GM10847 (cell line): ENCODE data around the gene PLA2G4D.

ENCODE experiments used
- POLR2A ChIP-seq: IDR thresholded peaks from 2 replicates; pipeline ENCODE4 v1.6.1; 2011; ENCODE audit not compliant: insufficient read length; ENCODE audit errors: extremely low read depth

PLA2G4D gene, protein sequence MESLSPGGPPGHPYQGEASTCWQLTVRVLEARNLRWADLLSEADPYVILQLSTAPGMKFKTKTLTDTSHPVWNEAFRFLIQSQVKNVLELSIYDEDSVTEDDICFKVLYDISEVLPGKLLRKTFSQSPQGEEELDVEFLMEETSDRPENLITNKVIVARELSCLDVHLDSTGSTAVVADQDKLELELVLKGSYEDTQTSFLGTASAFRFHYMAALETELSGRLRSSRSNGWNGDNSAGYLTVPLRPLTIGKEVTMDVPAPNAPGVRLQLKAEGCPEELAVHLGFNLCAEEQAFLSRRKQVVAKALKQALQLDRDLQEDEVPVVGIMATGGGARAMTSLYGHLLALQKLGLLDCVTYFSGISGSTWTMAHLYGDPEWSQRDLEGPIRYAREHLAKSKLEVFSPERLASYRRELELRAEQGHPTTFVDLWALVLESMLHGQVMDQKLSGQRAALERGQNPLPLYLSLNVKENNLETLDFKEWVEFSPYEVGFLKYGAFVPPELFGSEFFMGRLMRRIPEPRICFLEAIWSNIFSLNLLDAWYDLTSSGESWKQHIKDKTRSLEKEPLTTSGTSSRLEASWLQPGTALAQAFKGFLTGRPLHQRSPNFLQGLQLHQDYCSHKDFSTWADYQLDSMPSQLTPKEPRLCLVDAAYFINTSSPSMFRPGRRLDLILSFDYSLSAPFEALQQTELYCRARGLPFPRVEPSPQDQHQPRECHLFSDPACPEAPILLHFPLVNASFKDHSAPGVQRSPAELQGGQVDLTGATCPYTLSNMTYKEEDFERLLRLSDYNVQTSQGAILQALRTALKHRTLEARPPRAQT

DNA sequence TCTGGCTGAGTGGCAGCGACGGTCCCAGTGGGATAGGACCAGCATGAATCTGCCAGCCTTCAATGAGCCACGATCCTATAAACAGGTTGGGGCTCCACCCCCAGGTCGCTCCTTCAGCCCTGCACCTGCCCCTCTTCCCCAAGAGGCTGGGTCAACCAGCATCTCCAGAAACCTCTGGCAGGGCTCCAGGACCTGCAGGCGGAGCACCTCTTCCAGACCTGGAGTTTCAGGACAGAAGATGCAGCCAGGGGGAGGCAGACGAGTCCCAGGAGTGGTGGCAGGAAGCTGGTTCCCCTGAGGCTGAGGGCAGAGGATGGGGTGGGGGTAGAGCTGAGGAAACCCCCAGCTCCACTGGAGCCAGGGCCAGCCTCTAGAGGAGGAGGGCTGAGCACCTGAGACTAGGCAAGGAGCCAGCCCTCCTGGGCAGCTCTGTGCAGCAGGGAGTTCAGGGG lies at the start of gene PLA2G4D:
TSS of gene PLA2G4D (minus strand) at position 51 of the 452 bp plus-strand sequence. CDS start 103 bp downstream, outside the sequence.
- TF ChIP-seq POLR2A = no peak

DNA sequence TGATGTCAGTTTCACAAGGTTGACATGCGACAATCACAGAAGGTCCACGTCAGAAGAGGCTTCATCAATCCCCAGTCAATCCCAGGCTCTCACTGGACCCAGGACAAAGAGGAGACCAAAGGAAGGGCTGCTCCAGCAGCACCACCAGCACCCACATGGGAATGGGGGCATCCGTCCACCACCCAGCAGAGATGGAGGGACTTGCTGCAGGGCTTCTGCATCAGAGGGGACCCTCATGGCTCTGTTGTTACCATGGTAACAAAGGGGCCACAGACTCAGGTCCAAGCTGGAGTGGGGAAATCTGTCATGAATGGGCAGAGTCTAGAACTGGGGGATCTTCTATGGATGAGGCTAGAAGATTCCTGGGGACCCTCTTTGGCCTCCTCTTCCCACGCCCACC lies 49.0 kb upstream of the PLA2G4D start:
- no peak for TF ChIP-seq POLR2A

DNA sequence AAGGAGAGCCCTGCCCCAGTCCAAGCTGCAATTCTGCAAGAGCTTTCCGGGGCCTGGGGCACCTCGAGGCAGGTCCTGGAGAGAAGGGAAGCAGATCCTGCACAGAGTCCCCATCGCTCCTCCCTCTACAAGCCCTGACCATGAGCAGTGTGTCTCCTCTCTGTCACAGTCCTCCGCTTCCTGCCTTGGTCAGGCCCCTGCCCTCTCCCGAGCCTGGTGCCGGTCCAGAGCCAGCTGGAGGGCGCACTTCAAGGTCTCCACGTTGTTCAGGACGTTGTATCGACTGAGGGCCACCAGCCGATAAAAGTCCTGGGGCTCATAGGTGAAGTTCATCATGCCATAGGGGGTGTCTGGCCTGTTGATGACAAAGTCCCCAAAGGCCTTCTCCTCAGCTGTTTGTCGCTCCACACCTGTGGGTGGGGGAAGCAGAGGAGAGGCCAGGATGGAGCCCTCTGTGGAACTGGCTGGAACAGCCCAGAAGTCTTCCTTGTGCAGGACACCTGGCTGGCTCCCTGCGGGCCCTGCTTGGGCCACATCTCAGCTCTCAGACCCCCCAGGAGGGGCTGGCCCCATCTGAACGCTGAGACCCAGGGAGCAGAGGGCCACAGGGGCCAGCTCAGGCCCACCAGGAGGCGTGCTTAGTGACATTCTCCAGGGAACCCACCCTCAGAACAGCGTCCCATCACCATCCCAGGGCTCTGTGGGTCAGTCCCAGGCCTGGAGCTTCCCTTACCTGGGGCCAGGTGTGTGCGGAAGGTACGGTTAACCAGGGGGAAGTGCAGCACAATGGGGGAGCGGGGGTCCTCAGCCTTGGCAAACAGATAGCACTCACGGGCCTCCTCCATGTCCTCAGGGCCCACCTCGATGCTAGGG lies 47.7 kb upstream of the PLA2G4D start:
- TF ChIP-seq POLR2A = no peak

DNA sequence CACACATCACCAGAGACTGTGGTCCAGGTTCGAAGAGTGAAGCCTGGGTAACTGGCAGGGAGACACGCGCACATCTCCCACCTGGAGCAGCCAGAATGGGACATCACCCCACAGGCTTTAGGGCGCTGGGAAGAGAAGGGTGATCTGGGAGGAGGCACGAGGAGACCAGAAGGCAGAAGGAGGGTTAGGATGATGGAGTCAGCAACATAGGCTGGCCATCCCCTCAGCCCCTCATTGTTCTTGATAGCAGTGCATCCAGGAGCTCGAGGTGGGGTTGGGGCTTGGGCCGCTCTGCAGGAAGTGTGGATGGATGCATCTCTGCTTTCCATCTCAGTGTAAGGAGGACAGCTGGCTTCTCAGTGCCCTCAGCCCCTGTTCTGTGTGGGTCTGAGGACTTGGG lies 46.9 kb upstream of the PLA2G4D start:
- no peak for TF ChIP-seq POLR2A

DNA sequence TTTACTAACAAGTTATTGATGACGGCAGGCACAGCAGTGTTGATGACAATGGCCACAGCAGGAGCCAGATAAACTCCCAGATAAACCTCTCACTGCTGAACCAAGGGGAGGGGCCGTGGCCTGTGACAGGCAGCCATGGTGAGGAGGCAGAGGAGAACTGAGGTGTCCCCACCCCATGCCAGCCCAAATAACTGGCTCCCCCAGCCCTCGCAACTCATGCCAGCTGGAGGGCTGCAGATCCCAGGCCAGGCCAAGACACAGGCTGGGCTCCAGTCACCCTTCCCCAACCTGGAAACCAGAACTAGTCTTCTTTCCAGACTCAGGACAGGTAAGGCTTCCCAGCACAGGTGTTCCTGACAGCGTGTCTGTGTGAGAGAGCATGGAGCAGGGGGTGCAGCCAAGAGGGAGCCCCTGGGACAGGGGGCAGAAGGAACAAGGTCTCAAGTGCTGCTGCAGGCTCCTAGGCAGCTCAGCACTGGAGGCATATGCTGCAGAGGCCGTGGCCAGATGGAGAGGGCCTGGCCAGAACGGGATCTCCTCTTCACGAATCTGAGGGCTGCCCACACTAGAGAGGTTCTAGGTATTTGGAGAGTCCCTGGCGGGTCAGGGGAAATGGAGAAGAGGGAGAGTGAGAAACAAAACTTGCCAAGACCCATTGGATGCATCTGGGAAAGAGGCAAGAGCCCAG lies 46.2 kb upstream of the PLA2G4D start:
- TF ChIP-seq POLR2A = no peak

DNA sequence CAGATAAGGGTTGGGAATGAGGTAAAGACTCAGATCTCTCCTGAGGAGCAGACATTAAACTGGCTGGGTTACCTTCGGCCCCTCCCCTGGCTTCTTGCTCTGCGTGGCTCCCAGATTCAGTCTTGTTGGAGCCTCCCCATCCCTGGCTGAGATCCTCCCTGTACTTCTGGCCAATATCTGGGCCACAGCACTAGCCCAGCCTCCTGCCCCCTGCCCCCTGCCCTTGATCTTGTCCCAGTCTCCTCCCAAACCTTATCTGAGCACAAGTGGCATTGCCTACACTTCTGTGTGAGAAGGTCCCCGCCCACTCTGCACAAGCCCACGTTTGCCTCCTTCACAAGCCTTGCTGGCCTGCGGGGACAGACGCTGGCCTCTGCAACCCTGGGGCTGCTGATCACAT lies 45.2 kb upstream of the PLA2G4D start:
- TF ChIP-seq POLR2A = no peak

DNA sequence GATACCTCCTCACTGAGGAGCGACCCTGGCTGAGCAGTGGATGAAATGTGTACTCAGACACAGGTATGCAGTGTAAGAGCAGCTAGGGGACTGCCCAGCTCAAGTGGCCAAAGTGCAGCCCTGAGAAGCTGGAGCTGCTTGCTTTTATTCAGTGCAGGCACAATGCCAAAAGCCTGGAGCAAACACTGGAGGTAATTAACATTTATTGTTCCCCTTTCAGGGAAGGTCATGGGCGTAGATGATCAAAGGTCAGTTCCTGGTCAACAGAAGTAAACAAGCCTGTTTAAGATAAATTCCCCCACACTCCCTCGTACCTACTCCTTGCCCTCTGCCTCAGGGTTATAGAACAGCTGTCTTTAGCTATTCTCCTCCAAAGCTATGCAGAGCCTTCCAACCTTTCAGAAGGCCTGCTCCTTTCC lies 44.6 kb upstream of the PLA2G4D start:
- no peak for TF ChIP-seq POLR2A

DNA sequence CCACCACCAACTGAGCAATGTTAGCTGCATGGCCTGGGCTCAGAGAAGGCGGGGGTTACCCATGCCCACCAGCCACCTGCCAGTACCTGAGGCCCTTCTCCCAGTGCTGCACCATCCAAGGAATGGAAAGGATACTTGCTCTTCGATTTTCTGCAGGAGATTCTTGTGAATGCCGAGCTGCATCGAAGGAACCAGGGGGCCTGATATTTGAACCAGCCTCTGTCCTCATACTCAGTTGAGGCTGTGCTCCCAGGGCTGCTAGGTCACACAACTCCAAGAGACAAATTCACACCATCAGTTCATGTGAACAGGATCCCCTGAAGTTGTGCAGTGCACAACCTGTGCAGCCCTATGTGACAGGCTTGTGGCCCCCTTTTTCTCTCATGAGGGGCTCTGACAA lies 44.0 kb upstream of the PLA2G4D start:
- TF ChIP-seq POLR2A = no peak

DNA sequence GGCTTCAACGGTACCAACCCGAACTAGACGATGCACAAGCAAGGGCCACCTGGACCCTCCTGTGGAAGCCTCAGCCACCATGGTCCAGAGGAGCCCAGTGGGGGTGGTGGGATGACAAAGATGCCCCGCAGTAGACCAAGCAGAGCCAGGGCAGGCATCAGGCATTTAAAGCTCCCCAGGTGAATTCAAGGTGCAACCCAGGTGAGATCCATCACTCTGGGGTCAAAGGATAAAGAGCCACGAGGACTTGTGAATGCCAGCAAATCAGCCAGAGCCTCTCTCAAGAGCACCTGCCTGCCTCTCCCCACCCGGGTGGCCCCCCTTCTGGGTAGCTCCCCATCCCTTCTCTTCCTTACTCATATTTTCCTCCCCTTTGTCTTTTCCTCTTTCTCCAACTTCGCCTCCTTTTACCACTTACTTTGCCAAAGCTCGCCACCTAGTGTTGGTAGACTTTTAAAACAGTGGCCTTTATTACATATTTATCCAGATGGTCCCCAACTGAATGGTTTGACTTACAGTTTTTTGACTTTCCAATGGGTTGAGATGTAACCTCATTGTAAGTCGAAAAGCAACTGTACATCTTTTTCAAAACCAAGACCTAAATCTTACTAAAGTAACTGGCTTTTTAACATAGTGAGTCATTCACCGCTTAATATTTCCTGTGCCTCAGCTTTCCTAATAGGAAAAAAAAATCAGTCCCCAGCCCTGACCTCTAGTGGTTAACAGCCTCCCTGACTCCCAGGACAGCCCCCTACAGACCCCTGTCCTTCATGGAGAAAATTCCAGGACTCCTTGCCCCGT lies 43.3 kb upstream of the PLA2G4D start:
- no peak for TF ChIP-seq POLR2A

DNA sequence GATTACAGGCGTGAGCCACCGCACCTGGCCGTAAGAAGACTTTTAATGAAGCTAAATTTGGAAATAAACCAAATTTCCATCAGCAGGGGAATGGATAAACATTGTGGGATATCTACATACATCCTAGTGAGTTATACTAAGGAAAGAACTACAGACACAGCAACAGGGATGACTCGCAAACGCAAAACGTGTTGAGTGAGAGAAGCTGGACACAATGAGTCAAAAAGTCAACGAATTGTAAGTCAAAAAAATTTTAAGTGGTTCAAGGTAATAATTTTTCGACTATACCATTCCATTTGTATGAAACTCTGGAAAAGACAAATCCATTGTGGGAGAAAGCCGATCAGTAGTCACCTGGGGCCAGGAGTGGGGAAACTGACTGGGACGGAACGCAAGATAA lies 42.2 kb upstream of the PLA2G4D start:
- no peak for TF ChIP-seq POLR2A

DNA sequence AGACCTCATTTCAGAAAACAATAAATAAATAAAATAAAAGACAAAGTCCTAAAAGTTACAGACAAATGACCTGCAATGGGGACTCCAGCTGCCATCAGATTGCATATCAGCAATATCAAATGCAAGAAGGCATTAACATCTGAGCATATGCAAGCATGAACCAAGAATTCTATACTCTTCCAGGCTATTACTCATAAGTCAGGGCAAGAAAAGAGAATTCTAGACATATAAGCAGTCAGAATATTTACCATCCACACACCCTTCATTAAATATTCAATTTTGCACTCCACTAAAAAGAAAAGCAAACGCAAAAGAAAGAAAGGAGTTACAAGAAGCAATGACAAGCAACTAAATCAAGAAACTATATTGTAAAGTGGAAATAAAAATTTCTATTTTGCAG lies 41.0 kb upstream of the PLA2G4D start:
- no peak for TF ChIP-seq POLR2A

DNA sequence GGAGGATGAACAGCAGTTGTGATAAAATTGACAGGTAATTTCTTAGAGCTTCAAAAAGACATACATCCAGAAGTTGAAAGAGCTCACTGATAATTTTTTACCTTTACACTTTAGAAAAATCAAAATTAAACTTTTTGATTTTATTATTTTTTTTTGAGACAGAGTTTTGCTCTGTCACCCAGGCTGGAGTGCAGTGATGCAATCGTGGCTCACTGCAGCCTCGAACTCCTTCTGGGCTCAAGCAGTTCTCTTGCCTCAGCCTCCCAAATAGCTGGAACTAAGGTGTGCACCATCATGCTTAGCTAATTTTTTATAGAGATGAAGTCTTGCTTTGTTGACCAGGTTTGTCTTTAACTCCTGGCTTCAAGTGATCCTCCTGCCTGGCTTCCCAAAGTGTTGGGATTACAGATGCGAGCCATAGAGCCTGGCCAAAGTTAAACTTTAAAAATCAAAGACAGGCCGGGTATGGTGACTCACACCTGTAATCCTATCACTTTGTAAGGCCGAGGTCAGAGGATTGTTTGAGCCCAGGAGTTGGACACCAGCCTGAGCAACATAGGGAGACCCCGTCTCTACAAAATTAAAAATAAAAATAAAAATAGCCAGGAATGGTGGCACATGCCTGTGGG lies 40.4 kb upstream of the PLA2G4D start:
- TF ChIP-seq POLR2A = no peak

DNA sequence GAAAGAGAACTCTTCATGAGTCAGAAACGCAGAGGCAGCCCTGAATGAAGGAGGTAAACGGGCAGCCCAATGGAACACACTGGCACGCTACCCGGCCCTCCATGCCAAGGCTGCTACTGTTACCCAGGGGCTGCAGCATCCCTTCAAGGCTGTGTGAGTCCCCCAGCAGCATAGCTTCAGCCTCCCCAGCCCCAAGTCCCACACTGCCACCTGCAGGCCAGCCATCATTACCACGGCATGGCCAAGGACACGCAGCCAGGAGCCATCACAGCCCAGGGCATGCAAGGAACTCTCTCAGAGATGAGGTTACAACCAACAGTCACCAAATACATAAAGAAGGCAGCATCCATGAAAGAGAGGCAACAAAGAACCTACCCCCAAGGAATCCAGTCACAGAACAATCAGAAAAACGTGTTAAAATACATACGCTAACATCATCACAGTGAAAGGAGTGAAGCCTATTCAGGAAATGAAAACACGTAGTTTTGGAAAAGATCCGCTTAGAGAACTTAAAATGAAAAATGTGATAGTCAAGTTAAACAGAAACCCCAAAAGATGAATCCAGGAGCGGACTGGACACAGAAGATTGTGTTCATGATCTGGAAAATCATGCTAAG lies 39.6 kb upstream of the PLA2G4D start:
- TF ChIP-seq POLR2A = no peak

DNA sequence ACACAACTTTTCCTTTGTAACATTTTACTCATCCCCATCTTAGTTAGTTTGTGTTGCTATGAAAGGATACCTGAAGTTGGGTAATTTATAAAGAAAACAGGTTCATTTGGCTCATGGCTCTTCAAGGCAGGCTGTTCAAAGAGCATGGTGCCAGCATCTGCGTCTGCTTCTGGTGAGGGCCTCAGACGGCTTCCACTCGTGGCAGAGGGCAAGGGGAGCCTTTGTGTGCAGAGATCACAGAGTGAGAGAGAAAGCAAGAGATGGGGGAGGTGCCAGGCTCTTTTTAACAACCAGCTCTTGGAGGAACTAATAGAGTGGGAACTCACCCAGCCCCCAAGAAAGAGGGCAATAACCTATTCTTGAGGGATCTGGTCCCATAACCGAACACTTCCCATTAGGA lies 39.0 kb upstream of the PLA2G4D start:
- TF ChIP-seq POLR2A = no peak
